Sigmoid colon (tissue), 4 donors: ENCODE results near the gene PPIB.

ENCODE experiments used
- POLR2AphosphoS5 ChIP-seq, 4 donors: sonication (generic); formaldehyde crosslinking; IDR thresholded peaks; one replicate each; pipeline ENCODE4 v1.6.1; 2017; ENCODE audit warnings: antibody characterized with exemption in 4 of 4
- TF ChIP-seq, protein P1 (sequence below), 4 experiments: fragments of 450-650 bp in 3 of 4; fragments of 200-600 bp in 1 of 4; IDR thresholded peaks; one replicate each; pipeline ENCODE4 v1.5.1; 2016 to 2019; ENCODE audit warnings: antibody characterized with exemption in 4 of 4, mild to moderate bottlenecking in 3 of 4, moderate library complexity in 2 of 4

DNA sequence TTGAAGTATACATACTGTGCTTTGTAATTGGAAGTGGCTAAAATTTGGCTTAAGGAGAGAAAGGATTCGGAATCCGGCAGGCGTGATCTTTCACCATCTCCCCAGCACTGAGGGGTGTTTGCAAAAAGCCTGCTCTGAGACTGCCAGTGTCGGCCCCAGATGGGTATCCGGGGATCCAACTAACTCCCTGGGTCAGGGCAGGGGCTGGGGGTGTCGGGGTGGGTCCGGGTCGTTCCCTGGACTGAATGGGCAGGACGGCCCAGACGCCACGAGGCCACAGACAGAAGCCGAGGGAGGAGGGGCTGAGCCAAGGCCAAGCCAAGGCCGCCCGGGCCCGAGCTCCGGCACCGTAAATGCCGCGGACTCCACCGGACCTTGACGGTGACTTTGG, 349 bp downstream of the PPIB start:
- TF ChIP-seq, protein P1, sequence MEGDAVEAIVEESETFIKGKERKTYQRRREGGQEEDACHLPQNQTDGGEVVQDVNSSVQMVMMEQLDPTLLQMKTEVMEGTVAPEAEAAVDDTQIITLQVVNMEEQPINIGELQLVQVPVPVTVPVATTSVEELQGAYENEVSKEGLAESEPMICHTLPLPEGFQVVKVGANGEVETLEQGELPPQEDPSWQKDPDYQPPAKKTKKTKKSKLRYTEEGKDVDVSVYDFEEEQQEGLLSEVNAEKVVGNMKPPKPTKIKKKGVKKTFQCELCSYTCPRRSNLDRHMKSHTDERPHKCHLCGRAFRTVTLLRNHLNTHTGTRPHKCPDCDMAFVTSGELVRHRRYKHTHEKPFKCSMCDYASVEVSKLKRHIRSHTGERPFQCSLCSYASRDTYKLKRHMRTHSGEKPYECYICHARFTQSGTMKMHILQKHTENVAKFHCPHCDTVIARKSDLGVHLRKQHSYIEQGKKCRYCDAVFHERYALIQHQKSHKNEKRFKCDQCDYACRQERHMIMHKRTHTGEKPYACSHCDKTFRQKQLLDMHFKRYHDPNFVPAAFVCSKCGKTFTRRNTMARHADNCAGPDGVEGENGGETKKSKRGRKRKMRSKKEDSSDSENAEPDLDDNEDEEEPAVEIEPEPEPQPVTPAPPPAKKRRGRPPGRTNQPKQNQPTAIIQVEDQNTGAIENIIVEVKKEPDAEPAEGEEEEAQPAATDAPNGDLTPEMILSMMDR (IDR thresholded peaks at IDR 0.05) = no peak
- no peak for TF ChIP-seq POLR2AphosphoS5 (IDR thresholded peaks at IDR 0.05)
